Umbilical cord (tissue), 2 donors: Measurements from ENCODE around the gene TRAF2. TPM values are rescaled to one million over a fixed set of nuclear protein-coding genes. Genes with fewer than 3 reads are reported as not detected.

ENCODE experiments used
- DNase-seq: peaks from one replicate; pipeline ENCODE4 v3.0.0-alpha.2; 2015; ENCODE audit warnings: low spot score
- total RNA-seq: library from RNA; depleted of rRNA; stranded (reverse); fragments of >200 nt; gene quantifications from one replicate; pipeline ENCODE4 v1.2.3, GENCODE V29; 2014; ENCODE audit warnings: low replicate concordance; ENCODE audit not compliant: insufficient read depth

The TRAF2 gene
- total RNA-seq, 1 donor from 2014 or later, result 5.1 TPM

DNA sequence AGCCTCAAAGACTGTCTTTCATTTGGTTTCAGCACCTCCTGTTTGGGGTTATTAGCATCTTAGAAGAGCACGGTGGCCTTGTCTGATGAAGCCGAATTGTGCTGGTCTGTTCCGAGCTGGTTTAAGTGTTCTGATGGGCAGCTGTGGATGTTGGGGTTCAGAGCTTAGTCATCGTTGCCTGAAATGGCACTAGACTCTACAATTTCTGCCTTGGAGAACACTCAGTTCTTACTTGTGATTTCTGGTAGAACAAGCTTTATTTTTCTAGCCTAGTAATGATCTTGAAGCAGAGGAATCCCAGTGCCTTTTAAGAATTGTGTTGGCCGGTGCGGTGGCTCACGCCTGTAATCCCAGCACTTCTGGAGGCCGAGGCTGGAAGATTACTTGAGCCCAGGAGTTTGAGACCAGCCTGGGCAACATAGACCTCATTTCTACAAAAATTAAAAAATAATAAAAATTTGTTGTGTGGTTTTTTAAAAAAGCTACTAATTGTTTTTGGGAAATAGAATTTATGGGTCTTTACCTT is 50.4 kb downstream of the TRAF2 start:
- no peak for DNase-seq

- no peak for DNase-seq
Measured at GRCh38 chr9:136937186-136938001, 51.1 kb downstream of the TRAF2 start.

DNA sequence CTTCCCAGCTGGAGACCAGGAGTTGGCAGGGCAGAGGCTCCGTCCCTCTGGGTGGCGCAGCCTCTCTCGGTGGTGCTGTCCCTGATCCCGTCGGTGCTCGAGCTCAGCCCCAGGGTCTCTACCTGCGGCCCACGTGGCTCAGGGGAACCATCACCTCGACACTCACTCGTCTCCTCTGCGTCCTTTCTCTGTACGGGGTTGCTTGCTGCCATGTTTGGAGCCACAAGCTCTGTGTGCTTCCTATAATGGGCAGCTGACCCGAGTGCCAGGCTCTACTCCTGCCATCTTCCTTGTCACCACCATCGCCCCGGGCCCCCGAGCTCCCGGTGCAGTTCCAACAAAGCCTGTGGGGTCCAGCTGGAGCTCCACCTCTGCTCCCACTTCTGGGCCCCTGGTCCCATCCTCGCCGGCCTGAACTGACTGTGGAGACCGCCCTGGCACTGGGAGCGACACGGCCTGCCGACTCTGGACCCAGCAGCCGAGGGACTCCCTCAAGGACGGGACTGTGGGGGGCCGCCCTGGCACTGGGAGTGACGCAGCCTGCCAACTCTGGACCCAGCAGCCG is 53.2 kb downstream of the TRAF2 start:
- DNase-seq, result no peak

DNA sequence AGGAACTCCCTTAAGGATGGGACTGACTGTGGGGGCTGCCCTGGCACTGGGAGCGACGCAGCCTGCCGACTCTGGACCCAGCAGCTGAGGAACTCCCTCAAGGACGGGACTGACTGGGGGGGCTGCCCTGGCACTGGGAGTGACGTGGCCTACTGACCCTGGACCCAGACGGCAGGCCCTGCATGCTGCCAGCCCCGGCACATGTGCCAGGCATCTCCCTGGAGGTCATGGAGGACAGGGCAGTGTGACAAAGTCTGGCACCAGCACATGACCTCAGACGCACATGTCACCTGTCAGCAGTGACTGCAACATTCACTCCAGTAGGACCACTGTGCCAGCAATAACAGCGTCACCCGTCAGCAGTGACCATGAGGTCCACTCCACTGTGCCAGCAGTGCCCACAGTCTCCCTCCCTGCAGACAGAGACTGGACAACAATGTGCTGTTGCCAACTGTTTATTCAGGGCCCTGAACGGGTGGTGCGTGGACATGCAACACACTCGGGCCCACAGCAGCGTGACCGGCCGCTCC is 53.7 kb downstream of the TRAF2 start:
- no peak for DNase-seq

GRCh38 chr9:136940526-136941230 is 54.4 kb downstream of the TRAF2 start:
- DNase-seq, result no peak

DNA sequence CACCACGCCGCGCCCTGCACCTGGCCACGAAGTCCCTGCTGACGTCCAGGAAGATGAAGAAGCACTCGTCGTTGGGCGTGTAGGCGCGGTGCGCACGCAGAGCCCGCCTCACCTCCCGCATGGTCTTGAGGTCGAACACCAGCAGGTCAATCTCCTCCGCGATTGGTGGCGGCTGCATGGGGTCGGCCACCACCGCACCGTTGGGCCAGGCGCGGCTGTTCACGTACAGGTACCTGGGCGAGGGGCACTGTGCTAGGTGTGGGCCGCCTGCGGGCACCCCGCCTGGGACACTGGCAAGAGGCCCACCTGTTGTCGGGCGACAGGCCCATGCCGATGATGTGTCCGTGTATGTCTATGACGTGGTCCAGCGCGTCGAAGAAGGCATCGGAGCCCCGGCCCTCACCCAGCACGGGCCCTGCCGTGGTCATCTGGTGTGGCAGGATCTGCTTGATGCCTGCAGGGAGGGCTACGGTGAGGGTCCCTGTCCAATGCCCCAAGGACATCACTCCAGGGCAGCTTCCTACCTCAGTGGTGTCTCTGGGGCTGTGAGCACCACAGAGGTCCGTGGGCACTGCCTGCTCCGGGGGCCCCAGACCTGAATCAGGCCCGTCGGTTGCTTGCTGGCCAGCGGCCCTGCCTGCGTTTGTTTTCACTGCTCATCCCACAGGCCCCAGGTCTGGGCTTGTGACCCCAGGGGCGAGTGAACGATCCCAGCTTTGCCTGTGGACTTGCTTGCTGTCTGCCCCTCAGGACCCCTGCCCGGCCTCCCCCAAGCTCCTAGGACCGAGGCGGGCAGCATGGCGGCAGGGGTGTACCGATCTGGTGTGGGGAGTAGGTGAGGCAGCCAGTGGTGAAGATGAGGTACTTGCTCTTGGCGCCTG is 55.2 kb downstream of the TRAF2 start:
- no peak for DNase-seq

DNA sequence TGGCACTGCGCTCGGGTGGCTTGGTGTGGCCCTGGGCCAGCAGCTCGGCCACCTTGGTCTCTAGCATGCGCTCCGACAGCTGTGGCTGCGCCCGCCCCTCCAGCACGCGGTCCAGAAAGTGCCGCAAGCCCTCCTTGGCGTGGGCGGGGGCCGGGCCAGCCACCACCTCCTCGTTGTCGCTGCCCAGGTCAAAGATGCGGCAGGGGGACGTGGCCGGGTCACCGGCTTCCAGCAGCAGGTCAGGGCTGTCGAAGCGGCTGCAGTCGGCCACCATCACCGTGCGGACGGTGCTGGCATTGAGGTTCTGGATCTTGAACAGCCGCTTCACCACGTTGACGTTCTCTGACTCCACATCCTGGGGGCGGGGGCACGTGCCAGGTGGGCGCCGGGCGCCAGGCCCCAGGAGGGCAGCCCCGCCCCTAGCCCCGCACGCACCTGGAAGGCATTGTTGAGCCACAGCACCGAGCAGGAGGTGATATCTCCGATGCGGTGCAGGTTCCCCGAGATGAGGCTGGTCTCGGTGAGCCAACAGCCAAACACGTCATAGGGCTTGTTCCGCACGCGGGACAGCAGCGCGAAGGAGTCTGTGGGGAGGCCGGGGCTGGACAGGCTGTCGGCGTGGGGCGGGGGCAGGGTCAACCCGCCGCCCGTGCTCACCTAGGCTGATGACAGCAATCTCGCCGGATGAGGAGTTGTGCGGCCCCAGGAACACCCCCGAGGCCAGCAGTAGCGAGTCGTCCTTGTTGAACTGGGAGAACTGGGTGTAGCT is 56.0 kb downstream of the TRAF2 start:
- no peak for DNase-seq

DNA sequence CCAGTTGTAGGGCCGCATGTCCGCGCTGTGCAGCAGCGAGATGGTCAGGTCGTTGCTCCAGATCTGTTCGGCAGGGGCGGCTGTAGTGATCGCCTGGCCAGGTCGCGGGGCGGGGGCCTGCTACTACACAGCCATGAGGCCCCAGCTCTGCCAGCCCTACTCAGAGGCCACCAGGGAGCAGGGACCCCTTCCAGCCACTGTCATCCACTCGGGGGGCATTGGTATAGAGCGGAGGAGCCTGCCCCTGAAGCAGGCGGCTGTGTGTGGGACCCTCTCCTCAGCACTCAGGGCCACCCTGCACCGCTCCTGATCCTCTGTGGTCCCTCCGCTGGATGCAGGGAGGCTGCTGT is 56.5 kb downstream of the TRAF2 start:
- no peak for DNase-seq

DNA sequence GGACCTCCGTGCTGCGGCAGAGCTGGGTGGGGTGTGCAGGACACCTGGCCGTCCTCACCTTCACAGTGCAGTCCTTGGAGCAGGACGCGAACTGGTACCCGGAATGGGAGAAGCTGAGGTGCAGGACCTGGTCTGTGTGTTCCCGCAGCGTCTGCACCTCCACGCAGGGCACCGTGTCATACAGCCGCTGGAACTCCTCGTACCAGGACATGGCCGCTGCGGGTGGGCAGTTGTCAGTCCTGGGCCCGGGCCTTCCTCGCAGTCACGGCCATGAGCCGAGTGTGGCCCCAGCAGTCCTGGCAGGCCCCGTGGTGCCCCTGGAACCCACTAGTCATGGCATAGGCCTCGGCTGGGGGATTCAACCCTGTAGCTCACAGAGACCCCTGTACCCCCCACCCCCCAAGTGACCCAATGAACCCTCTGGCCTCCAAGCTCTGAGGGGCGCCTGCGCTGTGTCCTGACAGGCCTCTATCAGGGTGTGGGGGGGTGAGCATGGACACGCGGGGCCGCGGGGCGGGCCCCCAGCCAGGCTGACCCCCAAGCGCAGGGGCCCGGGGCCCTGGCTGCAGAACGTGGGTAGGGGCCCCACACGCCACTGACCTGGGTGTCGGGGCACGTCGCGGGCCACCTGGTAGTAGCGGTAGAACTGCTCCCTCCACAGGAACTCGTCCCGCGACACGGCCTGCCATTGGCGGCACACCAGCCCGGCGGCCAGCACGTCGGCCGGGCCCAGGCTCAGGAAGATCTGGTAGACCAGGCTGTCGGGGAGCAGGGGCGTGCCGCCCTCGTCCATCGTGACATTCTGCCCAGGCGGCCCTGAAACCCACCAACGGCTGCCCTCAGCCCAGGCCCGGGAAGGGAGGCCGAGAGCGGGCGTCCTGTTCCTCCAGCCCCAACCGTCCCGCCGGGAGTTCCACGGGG is 57.2 kb downstream of the TRAF2 start:
- no peak for DNase-seq

DNA sequence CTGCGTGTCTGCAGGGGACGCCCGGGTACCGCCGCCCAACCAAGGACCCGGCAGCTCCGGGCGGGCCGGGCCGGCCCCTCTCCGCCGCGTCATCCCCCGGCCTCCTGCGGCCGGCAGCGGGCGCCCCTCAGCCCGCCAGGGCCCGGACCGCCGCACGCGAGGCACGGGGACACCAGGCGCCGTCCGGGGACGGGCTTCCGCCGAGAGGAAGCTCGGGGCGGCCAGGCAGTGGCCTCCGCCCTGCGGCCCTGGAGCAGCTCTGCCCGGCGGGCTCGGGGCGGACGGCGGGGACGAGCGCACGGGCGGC is 57.8 kb downstream of the TRAF2 start:
- no peak for DNase-seq

- DNase-seq, result peak; percentile 97
Measured at GRCh38 chr9:136944519-136945332, 58.4 kb downstream of the TRAF2 start, which contains the start of the genes C8G and FBXW5. Gene C8G (plus strand): TSS chr9:136945243. CDS start chr9:136945321, 78 bp downstream. Gene FBXW5 (minus strand): TSS chr9:136944738. CDS start chr9:136944083, 655 bp downstream.

- no peak for DNase-seq
Measured at GRCh38 chr9:136945333-136946227, 59.3 kb downstream of the TRAF2 start.

GRCh38 chr9:136946228-136947027 is 60.1 kb downstream of the TRAF2 start:
- DNase-seq, result no peak

GRCh38 chr9:136947028-136947891 is 60.9 kb downstream of the TRAF2 start:
- no peak for DNase-seq

DNA sequence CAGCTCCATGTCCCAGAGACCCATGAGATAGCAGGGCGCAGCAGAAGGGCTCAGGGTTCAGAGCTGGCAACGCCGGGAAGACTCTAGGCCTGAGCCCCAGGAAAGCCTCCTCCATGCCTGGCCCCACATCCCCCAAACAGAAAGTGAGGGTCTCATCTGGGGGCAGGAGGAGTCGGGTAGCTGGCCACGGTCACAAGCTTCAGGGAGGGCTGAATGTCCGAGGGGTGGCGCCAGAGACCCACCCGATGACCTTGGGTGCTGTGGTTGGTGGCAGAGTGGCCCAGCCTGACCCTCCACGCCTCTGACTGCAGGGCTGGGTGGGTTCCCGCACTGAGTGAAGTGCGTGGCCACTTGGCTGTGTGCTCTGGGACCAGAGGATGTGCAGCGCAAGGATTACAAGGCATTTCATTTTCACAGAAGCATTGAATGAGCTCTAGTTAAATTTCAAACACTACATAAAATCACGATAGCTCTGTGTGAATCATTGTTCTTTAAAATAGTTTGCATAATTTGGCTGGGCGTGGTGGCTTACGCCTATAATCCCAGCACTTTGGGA is 61.7 kb downstream of the TRAF2 start:
- DNase-seq, result peak; percentile 46
